GM19467 (cell line): ENCODE results near the gene BCS1L.

Experiments
- ATAC-seq: cut with Tn5 transposase; IDR thresholded peaks from one replicate; pipeline ENCODE4 v1.9.1; 2021; ENCODE audit warnings: mild to moderate bottlenecking, moderate library complexity; ENCODE audit not compliant: unreplicated experiment

BCS1L gene, protein sequence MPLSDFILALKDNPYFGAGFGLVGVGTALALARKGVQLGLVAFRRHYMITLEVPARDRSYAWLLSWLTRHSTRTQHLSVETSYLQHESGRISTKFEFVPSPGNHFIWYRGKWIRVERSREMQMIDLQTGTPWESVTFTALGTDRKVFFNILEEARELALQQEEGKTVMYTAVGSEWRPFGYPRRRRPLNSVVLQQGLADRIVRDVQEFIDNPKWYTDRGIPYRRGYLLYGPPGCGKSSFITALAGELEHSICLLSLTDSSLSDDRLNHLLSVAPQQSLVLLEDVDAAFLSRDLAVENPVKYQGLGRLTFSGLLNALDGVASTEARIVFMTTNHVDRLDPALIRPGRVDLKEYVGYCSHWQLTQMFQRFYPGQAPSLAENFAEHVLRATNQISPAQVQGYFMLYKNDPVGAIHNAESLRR

DNA sequence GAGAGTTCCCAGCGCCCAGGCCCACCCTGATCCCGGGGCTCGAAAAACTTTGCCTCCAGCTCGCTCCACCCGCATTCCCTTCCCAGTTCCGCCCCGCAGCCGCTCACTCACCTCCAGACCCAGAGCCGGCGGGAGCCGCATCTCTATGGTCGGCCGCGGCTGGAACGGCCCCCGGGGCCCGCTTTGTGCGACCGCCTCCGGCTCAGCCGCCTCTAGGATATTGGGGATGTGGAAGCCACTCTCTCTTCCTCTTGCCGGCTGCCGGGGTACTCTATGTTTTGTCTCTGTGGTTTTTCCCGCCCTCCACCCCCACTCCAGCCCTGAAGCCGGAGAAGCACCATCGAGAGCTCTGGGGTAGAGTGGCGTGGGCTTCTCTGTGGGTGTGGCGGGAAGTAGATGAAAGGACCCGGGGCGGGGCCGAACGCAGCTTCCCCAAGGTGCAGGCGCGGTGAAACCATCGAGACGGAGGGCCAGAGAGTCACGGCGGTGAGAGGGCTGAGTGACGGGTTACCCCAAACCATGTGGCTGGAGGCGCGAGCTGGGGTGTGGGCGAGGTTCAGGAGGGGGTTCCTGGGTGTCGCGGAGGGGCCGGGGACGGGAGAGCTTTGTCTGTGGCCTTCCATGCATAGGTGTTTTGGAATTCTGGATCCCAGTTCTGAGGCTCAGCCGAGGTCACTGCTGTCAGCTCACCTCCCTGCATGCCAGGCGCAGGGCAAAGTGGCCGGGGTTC, at the start of gene BCS1L, which contains the start of gene ZNF142:
TSS of gene BCS1L (plus strand) at position 426 of the 730 bp plus-strand sequence. CDS start 1,305 bp downstream, outside the sequence.
TSS of gene ZNF142 (minus strand) at position 366 of the 730 bp plus-strand sequence. CDS start 3,194 bp downstream, outside the sequence.
- peak; percentile 92 for ATAC-seq

DNA sequence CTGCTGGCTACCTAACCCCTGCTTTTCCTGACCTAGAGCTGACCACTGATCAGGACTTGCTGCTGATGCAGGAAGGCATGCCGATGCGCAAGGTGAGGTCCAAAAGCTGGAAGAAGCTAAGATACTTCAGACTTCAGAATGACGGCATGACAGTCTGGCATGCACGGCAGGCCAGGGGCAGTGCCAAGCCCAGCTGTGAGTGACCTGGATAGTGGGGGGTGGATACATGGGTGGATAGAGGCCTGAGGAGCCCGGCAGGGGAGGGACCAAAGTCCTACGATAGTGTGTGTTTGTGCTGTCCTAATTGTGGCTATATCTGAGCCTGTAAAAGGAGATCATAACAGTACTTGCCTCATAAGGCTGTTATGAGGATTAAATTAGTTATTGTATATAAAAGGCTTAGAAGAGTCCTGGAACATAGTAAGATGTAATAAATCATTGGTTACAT, 43.6 kb upstream of the BCS1L start:
- no peak for ATAC-seq

GRCh38 chr2:218618102-218618860, 41.2 kb upstream of the BCS1L start:
- no peak for ATAC-seq

DNA sequence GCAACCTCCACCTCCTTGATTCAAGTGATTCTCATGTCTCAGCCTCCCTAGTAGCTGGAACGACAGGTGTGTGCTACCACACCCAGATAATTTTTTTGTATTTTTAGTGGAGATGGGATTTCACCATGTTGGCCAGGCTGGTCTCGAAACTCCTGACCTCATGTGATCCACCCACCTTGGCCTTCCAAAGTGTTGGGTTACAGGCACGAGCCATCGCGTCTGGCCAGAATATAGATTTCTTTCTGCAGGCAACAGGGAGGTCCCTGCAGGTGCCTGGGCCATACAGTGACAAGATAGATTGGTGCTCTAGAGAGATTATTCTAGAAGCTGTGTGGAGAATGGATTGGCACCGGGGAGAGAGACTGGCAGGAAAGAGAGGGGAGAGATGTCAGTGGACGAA, 38.5 kb upstream of the BCS1L start:
- no peak for ATAC-seq

GRCh38 chr2:218622606-218623365, 36.7 kb upstream of the BCS1L start:
- no peak for ATAC-seq

DNA sequence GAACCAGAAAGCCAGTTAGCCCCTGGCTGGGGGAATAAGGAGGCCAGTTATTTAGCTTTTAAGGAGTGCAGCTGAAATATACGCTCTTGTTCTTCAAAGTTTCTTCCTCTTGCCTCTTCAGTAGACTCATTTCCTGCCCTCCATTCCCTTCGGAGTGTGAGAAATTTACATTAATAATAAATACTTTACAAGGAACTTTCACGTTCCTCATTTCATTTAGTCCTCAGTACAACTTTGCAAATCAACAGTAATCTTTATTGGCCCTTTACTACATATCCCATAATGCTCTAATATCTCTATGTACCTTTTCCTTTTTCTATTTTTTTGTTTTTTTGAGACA, 36.1 kb upstream of the BCS1L start:
- ATAC-seq = no peak

DNA sequence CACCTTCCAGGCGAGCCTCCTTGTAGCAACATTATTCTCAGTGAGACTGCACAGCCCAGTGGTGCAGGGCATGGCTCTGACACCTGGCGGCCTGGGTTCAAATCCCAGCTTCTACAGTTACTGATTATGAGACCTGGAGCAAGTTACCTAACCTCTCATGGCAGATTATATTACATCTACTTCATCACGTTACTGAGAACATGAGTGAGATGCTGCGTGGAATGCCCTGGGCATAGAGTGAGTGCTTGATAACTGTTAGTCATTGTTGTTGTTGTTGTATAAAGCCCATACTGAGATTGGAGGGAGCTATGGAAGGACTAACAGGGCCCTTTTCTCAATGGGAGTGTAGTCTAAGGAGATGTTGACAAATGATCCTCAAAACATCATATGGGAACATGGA, 33.1 kb upstream of the BCS1L start:
- ATAC-seq = no peak

DNA sequence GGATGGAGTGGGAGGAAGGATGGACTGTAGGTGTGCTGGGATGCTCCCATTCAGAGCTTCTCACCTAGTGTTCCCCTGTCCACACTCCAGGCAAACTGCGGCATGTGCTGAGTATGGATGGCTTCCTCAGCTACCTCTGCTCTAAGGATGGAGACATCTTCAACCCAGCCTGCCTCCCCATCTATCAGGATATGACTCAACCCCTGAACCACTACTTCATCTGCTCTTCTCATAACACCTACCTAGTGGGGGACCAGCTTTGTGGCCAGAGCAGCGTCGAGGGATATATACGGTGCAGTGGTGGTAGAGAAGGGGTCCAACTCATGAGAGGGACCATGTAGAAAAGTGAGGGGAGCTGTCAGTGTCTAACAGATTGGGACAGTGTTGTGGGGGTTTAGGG, 31.5 kb upstream of the BCS1L start:
- ATAC-seq = no peak

- ATAC-seq = no peak
Observed at GRCh38 chr2:218631837-218632236, 27.6 kb upstream of the BCS1L start.

DNA sequence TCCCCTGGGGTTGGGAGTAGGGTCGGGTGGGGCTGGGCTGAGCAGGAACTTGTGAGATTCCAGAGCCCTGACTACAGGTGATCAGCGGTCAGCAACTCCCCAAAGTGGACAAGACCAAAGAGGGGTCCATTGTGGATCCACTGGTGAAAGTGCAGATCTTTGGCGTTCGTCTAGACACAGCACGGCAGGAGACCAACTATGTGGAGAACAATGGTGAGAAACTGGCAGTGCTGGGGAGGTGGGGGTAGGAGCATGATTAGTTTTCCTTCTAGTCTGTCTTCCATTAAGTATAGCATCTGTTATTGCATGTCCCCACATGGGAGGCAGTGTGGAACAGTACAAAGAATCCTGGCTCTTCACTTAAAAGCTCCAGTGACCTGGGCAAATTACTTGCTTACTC, 23.8 kb upstream of the BCS1L start:
- no peak for ATAC-seq

DNA sequence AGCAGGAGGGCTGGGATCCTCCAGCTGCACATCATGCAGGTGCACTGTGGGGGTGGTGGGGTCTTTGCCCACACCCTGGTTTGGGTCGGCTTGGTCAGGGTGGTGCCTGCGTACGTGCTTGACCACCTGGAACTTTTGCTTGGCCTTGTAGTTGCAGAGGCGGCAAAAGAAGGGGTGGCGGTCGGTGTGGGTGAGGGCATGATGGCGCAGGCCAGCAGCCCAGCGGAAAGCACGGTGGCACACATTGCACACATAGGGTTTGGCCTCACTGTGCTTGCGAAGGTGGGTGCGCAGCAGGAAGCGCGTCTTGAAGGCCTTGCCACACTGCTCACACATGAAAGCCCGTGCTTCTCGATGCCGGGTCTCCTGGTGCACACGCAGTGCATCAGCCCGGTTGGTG, 21.1 kb upstream of the BCS1L start:
- no peak for ATAC-seq

GRCh38 chr2:218642121-218642656, 17.3 kb upstream of the BCS1L start:
- ATAC-seq = no peak

DNA sequence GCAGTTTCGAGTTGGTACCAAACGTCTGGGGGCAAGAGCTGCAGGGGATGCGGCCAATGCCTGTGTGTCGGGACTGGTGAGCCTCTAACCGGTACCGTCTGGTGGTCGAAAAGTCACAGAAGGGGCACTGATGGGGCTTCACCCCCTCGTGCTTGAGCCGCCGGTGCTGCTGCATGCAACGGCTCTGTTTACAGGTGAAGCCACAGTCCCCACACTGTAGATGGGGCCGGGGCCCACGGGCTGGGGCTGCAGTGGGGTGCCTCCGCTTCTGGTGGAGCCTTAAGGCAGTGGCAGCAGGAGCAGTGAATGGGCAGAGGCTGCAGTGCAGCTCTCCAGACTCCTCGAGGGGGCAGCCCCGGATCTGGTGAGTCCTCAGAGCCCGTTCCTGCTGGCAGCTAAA, 16.7 kb upstream of the BCS1L start:
- ATAC-seq = no peak

GRCh38 chr2:218643751-218644310, 15.7 kb upstream of the BCS1L start:
- no peak for ATAC-seq

- ATAC-seq = no peak
Observed at GRCh38 chr2:218644721-218645120, 14.8 kb upstream of the BCS1L start.

GRCh38 chr2:218645126-218645525, 14.4 kb upstream of the BCS1L start:
- no peak for ATAC-seq

DNA sequence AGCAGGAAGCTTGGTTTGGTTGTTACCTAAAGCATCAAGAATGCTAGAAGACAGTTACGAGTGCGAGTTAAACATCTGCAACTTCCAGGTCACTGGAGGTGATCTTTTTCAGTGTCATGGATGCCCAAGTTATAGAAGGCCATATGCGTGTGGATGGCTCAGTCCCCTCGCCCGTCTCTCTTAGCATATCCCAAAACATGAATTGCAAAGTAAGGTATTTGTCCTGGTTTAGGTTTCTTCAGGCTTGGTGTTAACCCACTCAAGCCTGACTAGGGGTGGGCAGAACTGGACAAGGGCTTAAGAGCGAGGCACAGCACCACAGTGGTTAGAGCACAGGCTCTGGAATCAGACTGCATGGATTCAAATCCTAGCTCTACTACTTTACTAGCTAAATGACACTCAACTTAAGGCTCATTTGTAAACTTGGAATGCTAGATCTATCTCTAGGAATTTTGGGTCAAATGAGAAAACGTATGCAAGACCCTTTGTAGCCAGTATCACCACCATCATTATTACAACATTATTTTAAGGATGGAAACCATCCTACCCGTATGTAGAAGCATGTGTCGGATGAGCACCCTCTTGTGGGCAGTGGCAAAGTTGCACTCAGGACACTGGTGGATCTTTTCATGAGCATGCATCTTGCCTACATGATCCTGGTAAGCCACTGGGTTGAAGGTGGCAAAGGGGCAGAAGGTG, 11.2 kb upstream of the BCS1L start:
- ATAC-seq = no peak

- no peak for ATAC-seq
Observed at GRCh38 chr2:218648787-218649100, 10.7 kb upstream of the BCS1L start.

GRCh38 chr2:218655751-218656150, 3.7 kb upstream of the BCS1L start:
- no peak for ATAC-seq
